HepG2 (cell line): Measurements from ENCODE around the gene MARF1. TPM values are rescaled to one million over a fixed set of nuclear protein-coding genes. Genes with fewer than 3 reads are reported as not detected.

Experiments used
- AGO1 ChIP-seq: fragments of 200-400 bp; formaldehyde crosslinking; IDR thresholded peaks from 2 replicates; pipeline ENCODE4 v1.6.1; 2017; ENCODE audit warnings: mild to moderate bottlenecking, low read depth, low read length, moderate library complexity; ENCODE audit not compliant: poor library complexity, severe bottlenecking
- E2F5 ChIP-seq: sonication (generic); formaldehyde crosslinking; conservative IDR thresholded peaks from 2 replicates; pipeline ENCODE4 v1.4.0; 2020; ENCODE audit warnings: missing genetic modification reagents
- FOXA3 ChIP-seq: IDR thresholded peaks from 2 replicates; pipeline ENCODE4 v1.6.1; 2016; ENCODE audit warnings: missing genetic modification reagents, missing compliant biosample characterization
- FOXP4 ChIP-seq: sonication (generic); formaldehyde crosslinking; IDR thresholded peaks from 2 replicates; pipeline ENCODE4 v1.4.0; 2020; ENCODE audit warnings: missing genetic modification reagents
- GPN1 ChIP-seq: sonication (generic); formaldehyde crosslinking; IDR thresholded peaks from 2 replicates; pipeline ENCODE4 v1.5.1; 2020; ENCODE audit warnings: missing genetic modification reagents, borderline replicate concordance
- MED13 ChIP-seq: sonication (generic); formaldehyde crosslinking; IDR thresholded peaks from 2 replicates; pipeline ENCODE4 v1.5.0; 2020; ENCODE audit warnings: missing genetic modification reagents
- MTA1 ChIP-seq: sonication (generic); formaldehyde crosslinking; IDR thresholded peaks from 2 replicates; pipeline ENCODE4 v1.4.0; 2020; ENCODE audit warnings: missing genetic modification reagents, mild to moderate bottlenecking, borderline replicate concordance
- NONO ChIP-seq, 2 experiments: fragments of 450-650 bp in 1 of 2; sonication (generic) in 1 of 2; formaldehyde crosslinking in 1 of 2; IDR thresholded peaks in 1 of 2; conservative IDR thresholded peaks in 1 of 2; 2 replicates each; pipeline versions ENCODE4 v1.6.1 to v1.8.0; 2017 to 2022; ENCODE audit warnings: mild to moderate bottlenecking in 1 of 2, missing genetic modification reagents in 1 of 2, moderate library complexity in 1 of 2
- RERE ChIP-seq: IDR thresholded peaks from 2 replicates; pipeline ENCODE4 v1.6.1; 2016; ENCODE audit warnings: low read depth, missing genetic modification reagents, missing compliant biosample characterization
- RFX5 ChIP-seq: IDR thresholded peaks from 2 replicates; pipeline ENCODE4 v1.6.1; 2011; ENCODE audit warnings: low read depth, low read length, improper control_type of control experiment
- ZNF614 ChIP-seq: IDR thresholded peaks from 2 replicates; pipeline ENCODE4 v1.6.1; 2018; ENCODE audit warnings: missing biosample characterization, missing genetic modification reagents, inconsistent platforms, borderline replicate concordance
- ZSCAN29 ChIP-seq: sonication (generic); formaldehyde crosslinking; conservative IDR thresholded peaks from 2 replicates; pipeline ENCODE4 v1.4.0; 2020; ENCODE audit warnings: mild to moderate bottlenecking, missing genetic modification reagents
- polyA plus RNA-seq, 8 experiments: library from polyadenylated mRNA; depleted of rRNA in 3 of 8; stranded (reverse) in 7 of 8; unstranded in 1 of 8; fragments of >200 nt; fragmentation: Illumina TruSeq in 4 of 8; extraction: Trizol in 4 of 8; gene quantifications; 2 replicates each; pipeline versions ENCODE4 v1.2.1 to v1.2.3, GENCODE V29; 2011 to 2016; ENCODE audit warnings: low read depth in 4 of 8, missing spikeins in 1 of 8, mixed read lengths in 1 of 8; ENCODE audit not compliant: insufficient read depth in 1 of 8
- total RNA-seq, 5 experiments: library from RNA; depleted of rRNA; stranded (reverse); fragments of >200 nt; fragmentation: Illumina TruSeq; extraction: Trizol; gene quantifications; 2 replicates each; pipeline ENCODE4 v1.2.3, GENCODE V29; 2016; ENCODE audit warnings: low read depth in 1 of 5
- TF ChIP-seq, protein P1 (sequence below), 2 experiments: sonication (generic) in 1 of 2; formaldehyde crosslinking in 1 of 2; IDR thresholded peaks; 2 replicates each; pipeline versions ENCODE4 v1.4.0 to v1.6.1; 2016 to 2020; ENCODE audit warnings: borderline replicate concordance in 1 of 2, low read depth in 1 of 2, mild to moderate bottlenecking in 1 of 2, missing genetic modification reagents in 1 of 2
- TF ChIP-seq, protein P2 (sequence below): sonication (generic); IDR thresholded peaks from 2 replicates; pipeline ENCODE4 v1.6.1; 2016; ENCODE audit warnings: low read depth, borderline replicate concordance

Gene MARF1
- total and polyA plus RNA-seq, 2 of the 13 experiments (the other 11 are each of a cell fraction or from before 2014, with no cell fraction given): 8.7 to 20.7 TPM

- TF ChIP-seq FOXA3 (peak; percentile 66), RERE (peak; percentile 46; the same call in 1 of the 2 replicates), MTA1 (CRISPR knock-in tag) (peak; percentile 87), ZNF614 (0 out of 2 replicates have a peak, but pooled peaks have one; percentile 82), AGO1 (peak; percentile 22), MED13 (CRISPR knock-in tag) (no peak), GPN1 (CRISPR knock-in tag) (no peak), NONO (IDR thresholded peaks at IDR 0.05) (no peak), NONO (CRISPR knock-in tag; conservative IDR thresholded peaks at IDR 0.05) (no peak; the same call in 1 of the 2 replicates), FOXP4 (peak; percentile 80), ZSCAN29 (CRISPR knock-in tag) (peak; percentile 82), E2F5 (CRISPR knock-in tag) (peak; percentile 66), RFX5 (0 out of 2 replicates have a peak, but pooled peaks have one; percentile 17)
- TF ChIP-seq, protein P1, sequence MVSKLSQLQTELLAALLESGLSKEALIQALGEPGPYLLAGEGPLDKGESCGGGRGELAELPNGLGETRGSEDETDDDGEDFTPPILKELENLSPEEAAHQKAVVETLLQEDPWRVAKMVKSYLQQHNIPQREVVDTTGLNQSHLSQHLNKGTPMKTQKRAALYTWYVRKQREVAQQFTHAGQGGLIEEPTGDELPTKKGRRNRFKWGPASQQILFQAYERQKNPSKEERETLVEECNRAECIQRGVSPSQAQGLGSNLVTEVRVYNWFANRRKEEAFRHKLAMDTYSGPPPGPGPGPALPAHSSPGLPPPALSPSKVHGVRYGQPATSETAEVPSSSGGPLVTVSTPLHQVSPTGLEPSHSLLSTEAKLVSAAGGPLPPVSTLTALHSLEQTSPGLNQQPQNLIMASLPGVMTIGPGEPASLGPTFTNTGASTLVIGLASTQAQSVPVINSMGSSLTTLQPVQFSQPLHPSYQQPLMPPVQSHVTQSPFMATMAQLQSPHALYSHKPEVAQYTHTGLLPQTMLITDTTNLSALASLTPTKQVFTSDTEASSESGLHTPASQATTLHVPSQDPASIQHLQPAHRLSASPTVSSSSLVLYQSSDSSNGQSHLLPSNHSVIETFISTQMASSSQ (IDR thresholded peaks at IDR 0.05; ENCODE audit: low read depth): peak; percentile 58; the same call in 1 of the 2 replicates
- TF ChIP-seq, protein P1 (CRISPR knock-in tag; IDR thresholded peaks at IDR 0.05; ENCODE audit: borderline replicate concordance): peak; percentile 74; the same call in 1 of the 2 replicates
- TF ChIP-seq, protein P2, sequence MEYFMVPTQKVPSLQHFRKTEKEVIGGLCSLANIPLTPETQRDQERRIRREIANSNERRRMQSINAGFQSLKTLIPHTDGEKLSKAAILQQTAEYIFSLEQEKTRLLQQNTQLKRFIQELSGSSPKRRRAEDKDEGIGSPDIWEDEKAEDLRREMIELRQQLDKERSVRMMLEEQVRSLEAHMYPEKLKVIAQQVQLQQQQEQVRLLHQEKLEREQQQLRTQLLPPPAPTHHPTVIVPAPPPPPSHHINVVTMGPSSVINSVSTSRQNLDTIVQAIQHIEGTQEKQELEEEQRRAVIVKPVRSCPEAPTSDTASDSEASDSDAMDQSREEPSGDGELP: peak; percentile 97
Observed at GRCh38 chr16:15642557-15643047, 352 bp downstream of the MARF1 start (continued).
